ENCODE data around the gene UBD.

GRCh38 chr6:29521006-29521680, 38.4 kb downstream of the UBD start:
- TF ChIP-seq ZNF302 (tag by site-specific recombination; IDR thresholded peaks at IDR 0.05; ENCODE audit: low read depth) (no peak), ZBTB8A (tag by site-specific recombination; IDR thresholded peaks at IDR 0.05) (no peak), CTCF (tag by site-specific recombination; IDR thresholded peaks at IDR 0.05) (no peak), ZFP37 (tag by site-specific recombination; IDR thresholded peaks at IDR 0.05) (no peak), ZNF704 (tag by site-specific recombination; IDR thresholded peaks at IDR 0.05) (no peak)

Data from HEK293 (cell line).